NB4 (cell line): ENCODE measurements around the gene LCORL.
"Not testable (repeated sequence)": the region's sequence is repeated elsewhere in the genome, so short reads cannot be mapped to it uniquely, and the experiment has no call there.

Source experiments
- DNase-seq: peaks from one replicate; pipeline ENCODE4 v3.0.0; 2010; ENCODE audit warnings: low read depth
- H3K4me3 ChIP-seq: one replicate; pipeline ENCODE4 v1.5.1; 2011; ENCODE audit warnings: mild to moderate bottlenecking, low read depth, low read length, moderate library complexity
- CTCF ChIP-seq: IDR thresholded peaks from one replicate; pipeline ENCODE4 v1.5.1; 2012; ENCODE audit warnings: low read depth, low read length
- MAX ChIP-seq: IDR thresholded peaks from 2 replicates; pipeline ENCODE4 v1.6.1; 2011; ENCODE audit warnings: low read depth, low read length
- MYC ChIP-seq: IDR thresholded peaks from 2 replicates; pipeline ENCODE4 v1.6.1; 2011; ENCODE audit warnings: low read depth, low read length
- POLR2A ChIP-seq: IDR thresholded peaks from 2 replicates; pipeline ENCODE4 v1.6.1; 2011; ENCODE audit warnings: mild to moderate bottlenecking; ENCODE audit not compliant: insufficient read length; ENCODE audit errors: extremely low read depth

LCORL gene

GRCh38 chr4:18012807-18013462, 8.6 kb downstream of the LCORL start:
- no peak overlapping the region for H3K4me3 ChIP-seq
- TF ChIP-seq POLR2A (no peak), MAX (no peak), MYC (no peak), CTCF (no peak)
- DNase-seq, result no peak

- TF ChIP-seq MAX, result no peak
- TF ChIP-seq POLR2A, result no peak
- TF ChIP-seq CTCF, result no peak
- no peak for TF ChIP-seq MYC
- no peak overlapping the region for H3K4me3 ChIP-seq
- DNase-seq, result no peak
Measured at GRCh38 chr4:18012134-18012806, 9.3 kb downstream of the LCORL start.

- no peak for TF ChIP-seq MYC
- no peak for TF ChIP-seq CTCF
- TF ChIP-seq POLR2A, result no peak
- TF ChIP-seq MAX, result no peak
- no peak for DNase-seq
Measured at GRCh38 chr4:18007625-18008024, 13.9 kb downstream of the LCORL start.

DNA sequence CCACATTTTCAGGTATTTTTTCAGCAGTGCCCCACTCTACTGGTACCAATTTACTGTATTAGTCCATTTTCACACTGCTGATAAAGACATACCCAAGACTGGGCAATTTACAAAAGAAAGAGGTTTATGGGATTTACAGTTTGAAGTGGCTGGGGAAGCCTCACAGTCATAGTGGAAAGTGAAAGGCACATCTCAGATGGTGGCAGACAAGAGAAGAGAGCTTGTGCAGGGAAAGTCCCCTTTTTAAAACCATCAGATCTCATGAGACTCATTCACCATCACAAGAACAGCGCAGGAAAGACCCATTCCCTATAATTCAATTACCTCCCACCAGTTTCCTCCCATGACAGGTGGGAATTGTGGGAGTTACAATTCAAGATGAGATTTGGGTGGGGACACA, 15.1 kb downstream of the LCORL start:
- DNase-seq, result not testable (repeated sequence)

More at GRCh38 chr4:18007625-18008024, 13.9 kb downstream of the LCORL start:
- no peak overlapping the region for H3K4me3 ChIP-seq

GRCh38 chr4:17997129-17997528, 24.4 kb downstream of the LCORL start:
- TF ChIP-seq POLR2A (no peak), MAX (no peak), MYC (no peak), CTCF (no peak)
- DNase-seq, result no peak
- H3K4me3 ChIP-seq, result no peak overlapping the region

More for the DNA sequence above, 15.1 kb downstream of the LCORL start:
- H3K4me3 ChIP-seq, result not testable (repeated sequence)

DNA sequence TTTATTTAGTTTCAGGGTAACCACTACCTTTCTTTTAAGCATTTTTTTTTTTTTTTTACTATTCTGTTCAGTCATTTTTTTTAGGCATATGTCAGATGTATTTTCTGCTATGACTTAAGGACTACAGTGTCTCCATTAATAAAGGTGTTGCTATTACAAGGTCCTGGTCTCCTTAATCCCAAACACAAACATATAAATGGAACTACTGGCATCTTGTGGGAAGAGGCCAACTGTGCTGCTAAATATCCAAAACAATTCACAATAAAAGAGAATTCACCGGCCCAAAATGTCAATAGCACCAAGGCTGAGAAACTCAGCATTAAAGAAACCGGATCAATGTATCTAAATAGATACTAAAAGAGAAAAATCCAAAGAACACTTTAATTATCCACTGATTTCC, 26.4 kb downstream of the LCORL start:
- no peak overlapping the region for H3K4me3 ChIP-seq
- DNase-seq, result no peak
- TF ChIP-seq MAX (no peak), POLR2A (no peak), MYC (no peak), CTCF (no peak)
